Endodermal cell (in vitro differentiated cells): ENCODE results near the gene OGFR. TPM values are rescaled to one million over a fixed set of nuclear protein-coding genes. Genes with fewer than 3 reads are reported as not detected.

Experiments
- DNase-seq: peaks from one replicate; pipeline ENCODE4 v3.0.0-alpha.2; 2017
- H3K27ac ChIP-seq: 2 replicates; pipeline ENCODE4 v1.5.1; 2013; ENCODE audit warnings: mild to moderate bottlenecking, low read depth, low read length, moderate library complexity
- H3K27me3 ChIP-seq: 2 replicates; pipeline ENCODE4 v1.6.1; 2013; ENCODE audit warnings: mild to moderate bottlenecking, low read length, moderate library complexity; ENCODE audit not compliant: insufficient read depth, control insufficient read depth, poor library complexity, severe bottlenecking
- H3K36me3 ChIP-seq: 2 replicates; pipeline ENCODE4 v1.7.0; 2013; ENCODE audit warnings: mild to moderate bottlenecking, low read length, moderate library complexity; ENCODE audit not compliant: control insufficient read depth, insufficient read depth
- H3K4me1 ChIP-seq: one replicate; pipeline ENCODE4 v1.7.0; 2013; ENCODE audit warnings: low read length; ENCODE audit not compliant: control insufficient read depth, insufficient read depth
- H3K4me3 ChIP-seq: 2 replicates; pipeline ENCODE4 v1.5.1; 2013; ENCODE audit warnings: mild to moderate bottlenecking, low read length, moderate library complexity
- H3K9ac ChIP-seq: 2 replicates; pipeline ENCODE4 v1.6.1; 2013; ENCODE audit warnings: mild to moderate bottlenecking, low read length, moderate library complexity; ENCODE audit not compliant: poor library complexity, severe bottlenecking; ENCODE audit errors: extremely low read depth
- H3K9me3 ChIP-seq: 2 replicates; pipeline ENCODE4 v1.6.1; 2013; ENCODE audit warnings: mild to moderate bottlenecking, low read length, moderate library complexity; ENCODE audit not compliant: control insufficient read depth
- H3K27ac Mint-ChIP-seq: 2 replicates; pipeline ENCODE4 v1.8.0; 2020; ENCODE audit warnings: mixed read lengths
- H3K27me3 Mint-ChIP-seq: 2 replicates; pipeline ENCODE4 v1.8.0; 2021; ENCODE audit warnings: mild to moderate bottlenecking, mixed read lengths; ENCODE audit not compliant: insufficient read depth
- H3K36me3 Mint-ChIP-seq: 2 replicates; pipeline ENCODE4 v1.8.0; 2020; ENCODE audit warnings: low read depth, mixed read lengths
- H3K4me1 Mint-ChIP-seq: 2 replicates; pipeline ENCODE4 v1.8.0; 2020; ENCODE audit warnings: mixed read lengths
- H3K4me3 Mint-ChIP-seq: 2 replicates; pipeline ENCODE4 v1.8.0; 2020; ENCODE audit warnings: mild to moderate bottlenecking, moderate library complexity, mixed read lengths
- H3K9me3 Mint-ChIP-seq: 2 replicates; pipeline ENCODE4 v1.8.0; 2020; ENCODE audit warnings: mild to moderate bottlenecking, mixed read lengths
- CTCF ChIP-seq: fragments of 200-600 bp; sonication (generic); conservative IDR thresholded peaks from 2 replicates; pipeline ENCODE4 v1.5.0; 2021; ENCODE audit warnings: antibody characterized with exemption, mild to moderate bottlenecking
- WGBS, 2 experiments: methylation state at CpG; one replicate each; pipeline versions ENCODE4 v1.1.5 to v1.1.7; 2013; ENCODE audit warnings: missing lambda C conversion rate in 2 of 2, mixed read lengths in 1 of 2; ENCODE audit not compliant: insufficient coverage in 1 of 2, insufficient read length in 1 of 2; 5-methylcytosine and 5-hydroxymethylcytosine counted together
- total RNA-seq, 2 donors: library from RNA; stranded (reverse); fragmentation: NEBNext Ultra II Directional in 1 of 2; extraction: Animal tissue kit (Norgen Biotek cat#: 25700) in 1 of 2; gene quantifications; 2 replicates in 1 of 2; 3 replicates in 1 of 2; pipeline ENCODE4 v1.2.1, GENCODE V29; 2021

The OGFR gene
- total RNA-seq, 2 donors from 2014 or later = 28.1 to 28.5 TPM

GRCh38 chr20:62860391-62860923, 55.8 kb downstream of the OGFR start:
- no peak overlapping the region for H3K9ac ChIP-seq
- WGBS, 2 experiments = 10 to 14% methylated on average over 8 to 24 of the region's 24 CpGs
- Mint-ChIP-seq H3K27ac (no peak overlapping the region), H3K9me3 (peaks cover 10% of the 10 kb centered on the region), H3K36me3 (peaks cover 10% of the 10 kb centered on the region), H3K27me3 (peaks cover 8% of the 10 kb centered on the region), H3K4me3 (peak overlapping the region; percentile 65), H3K4me1 (peaks cover 7% of the 10 kb centered on the region)
- H3K27ac ChIP-seq = no peak overlapping the region
- no peaks in the 10 kb centered on the region for H3K4me1 ChIP-seq
- H3K4me3 ChIP-seq = peak overlapping the region; percentile 79
- peaks cover 5% of the 10 kb centered on the region for H3K9me3 ChIP-seq
- TF ChIP-seq CTCF = no peak
- H3K27me3 ChIP-seq = no peaks in the 10 kb centered on the region
- peak; percentile 58 for DNase-seq
- H3K36me3 ChIP-seq = peaks cover 11% of the 10 kb centered on the region

- Mint-ChIP-seq H3K27ac (no peak overlapping the region), H3K27me3 (peaks cover 8% of the 10 kb centered on the region), H3K4me3 (peak overlapping the region; percentile 65), H3K36me3 (peaks cover 10% of the 10 kb centered on the region), H3K9me3 (peaks cover 11% of the 10 kb centered on the region), H3K4me1 (peaks cover 7% of the 10 kb centered on the region)
- Histone ChIP-seq H3K4me3 (no peak overlapping the region), H3K9ac (no peak overlapping the region), H3K9me3 (peaks cover 5% of the 10 kb centered on the region), H3K27ac (no peak overlapping the region), H3K4me1 (no peaks in the 10 kb centered on the region), H3K27me3 (no peaks in the 10 kb centered on the region), H3K36me3 (peaks cover 11% of the 10 kb centered on the region)
- TF ChIP-seq CTCF = no peak
- DNase-seq = peak; percentile 67
- WGBS, 2 experiments = 0 to 1% methylated on average over 15 to 129 of the region's 129 CpGs
Observed at GRCh38 chr20:62860924-62861691, 56.5 kb downstream of the OGFR start.

GRCh38 chr20:62861726-62862336, 57.2 kb downstream of the OGFR start, which contains the start of gene TCFL5:
TCFL5 (minus strand) TSS chr20:62861822; CDS start chr20:62861670, 152 bp downstream.
- no peaks in the 10 kb centered on the region for H3K27me3 ChIP-seq
- peaks cover 9% of the 10 kb centered on the region for H3K36me3 Mint-ChIP-seq
- H3K4me3 ChIP-seq = peak within 1 kb of the TSS; percentile 79
- no peak within 1 kb of the TSS for H3K9ac ChIP-seq
- peak within 1 kb of the TSS; percentile 65 for H3K4me3 Mint-ChIP-seq
- H3K27me3 Mint-ChIP-seq = peaks cover 8% of the 10 kb centered on the region
- H3K4me1 ChIP-seq = no peaks in the 10 kb centered on the region
- peak within 1 kb of the TSS; percentile 6 for H3K27ac ChIP-seq
- DNase-seq = peak; percentile 96
- peaks cover 8% of the 10 kb centered on the region for H3K36me3 ChIP-seq
- H3K9me3 Mint-ChIP-seq = peaks cover 11% of the 10 kb centered on the region
- H3K27ac Mint-ChIP-seq = no peak within 1 kb of the TSS
- no peak for TF ChIP-seq CTCF
- peaks cover 7% of the 10 kb centered on the region for H3K4me1 Mint-ChIP-seq
- WGBS, 2 experiments = 12 to 51% methylated on average over 15 to 66 of the region's 70 CpGs
- peaks cover 5% of the 10 kb centered on the region for H3K9me3 ChIP-seq

Other genes with a start within 250 kb of the OGFR start
- 1 to 10 TPM; 2.9 to 5.0 TPM for gene SLCO4A1, start 162.3 kb upstream of the OGFR start, total RNA-seq
- under 1 TPM; 0.11 to 0.62 TPM for gene NTSR1, start 96.0 kb upstream of the OGFR start, total RNA-seq
- 10 to 100 TPM; 14.3 to 18.7 TPM for gene MRGBP, start 8.4 kb upstream of the OGFR start, total RNA-seq
- gene COL9A3, start 12.2 kb downstream of the OGFR start, total RNA-seq = 100 to 1,000 TPM in 1 of 2 donors, 10 to 100 TPM in 1; 48.9 to 133 TPM
- 10 to 100 TPM; 15.8 to 17.4 TPM for gene TCFL5, start 57.0 kb downstream of the OGFR start, total RNA-seq
- gene DIDO1, start 121.7 kb downstream of the OGFR start, total RNA-seq = 10 to 100 TPM; 53.5 to 68.3 TPM
- gene GID8, start 133.3 kb downstream of the OGFR start, total RNA-seq = 10 to 100 TPM; 51.5 to 52.1 TPM
- gene SLC17A9, start 147.9 kb downstream of the OGFR start, total RNA-seq = 10 to 100 TPM in 1 of 2 donors, 1 to 10 TPM in 1; 8.9 to 10.2 TPM
- gene BHLHE23, start 202.1 kb downstream of the OGFR start, total RNA-seq = not detected